Parathyroid adenoma (tissue), 2 donors: ENCODE data around the gene ZSWIM6.

Source experiments
- H2AFZ ChIP-seq: fragments of 300-600 bp; sonication (generic); one replicate; pipeline ENCODE4 v1.7.0; 2017; ENCODE audit warnings: antibody characterized with exemption, mild to moderate bottlenecking
- H3K27ac ChIP-seq: fragments of 300-600 bp; sonication (generic); one replicate; pipeline ENCODE4 v1.7.0; 2017
- H3K27me3 ChIP-seq: fragments of 300-600 bp; sonication (generic); one replicate; pipeline ENCODE4 v1.7.0; 2017; ENCODE audit warnings: low read length; ENCODE audit not compliant: control insufficient read depth, insufficient read depth
- H3K36me3 ChIP-seq: fragments of 300-600 bp; sonication (generic); one replicate; pipeline ENCODE4 v1.7.0; 2017; ENCODE audit warnings: low read length; ENCODE audit not compliant: control insufficient read depth, insufficient read depth
- H3K4me1 ChIP-seq: fragments of 300-600 bp; sonication (generic); one replicate; pipeline ENCODE4 v1.7.0; 2017; ENCODE audit warnings: control low read depth
- H3K4me2 ChIP-seq: fragments of 300-600 bp; sonication (generic); one replicate; pipeline ENCODE4 v1.7.0; 2017; ENCODE audit warnings: low read length
- H3K4me3 ChIP-seq: fragments of 300-600 bp; sonication (generic); one replicate; pipeline ENCODE4 v1.7.0; 2017; ENCODE audit warnings: low read depth, low read length
- H3K79me2 ChIP-seq: fragments of 300-600 bp; sonication (generic); one replicate; pipeline ENCODE4 v1.7.0; 2017; ENCODE audit warnings: control low read depth
- H3K9ac ChIP-seq: fragments of 300-600 bp; sonication (generic); one replicate; pipeline ENCODE4 v1.7.0; 2017; ENCODE audit warnings: mild to moderate bottlenecking
- H3K9me3 ChIP-seq: fragments of 300-600 bp; sonication (generic); one replicate; pipeline ENCODE4 v1.7.0; 2017; ENCODE audit warnings: low read length; ENCODE audit not compliant: control insufficient read depth
- TF ChIP-seq, protein P1 (sequence below): fragments of 300-600 bp; sonication (generic); IDR thresholded peaks from one replicate; pipeline ENCODE4 v1.7.0; 2017; ENCODE audit warnings: antibody characterized with exemption, mild to moderate bottlenecking
- donor health status: primary hyperparathyroidism.

The ZSWIM6 gene

DNA sequence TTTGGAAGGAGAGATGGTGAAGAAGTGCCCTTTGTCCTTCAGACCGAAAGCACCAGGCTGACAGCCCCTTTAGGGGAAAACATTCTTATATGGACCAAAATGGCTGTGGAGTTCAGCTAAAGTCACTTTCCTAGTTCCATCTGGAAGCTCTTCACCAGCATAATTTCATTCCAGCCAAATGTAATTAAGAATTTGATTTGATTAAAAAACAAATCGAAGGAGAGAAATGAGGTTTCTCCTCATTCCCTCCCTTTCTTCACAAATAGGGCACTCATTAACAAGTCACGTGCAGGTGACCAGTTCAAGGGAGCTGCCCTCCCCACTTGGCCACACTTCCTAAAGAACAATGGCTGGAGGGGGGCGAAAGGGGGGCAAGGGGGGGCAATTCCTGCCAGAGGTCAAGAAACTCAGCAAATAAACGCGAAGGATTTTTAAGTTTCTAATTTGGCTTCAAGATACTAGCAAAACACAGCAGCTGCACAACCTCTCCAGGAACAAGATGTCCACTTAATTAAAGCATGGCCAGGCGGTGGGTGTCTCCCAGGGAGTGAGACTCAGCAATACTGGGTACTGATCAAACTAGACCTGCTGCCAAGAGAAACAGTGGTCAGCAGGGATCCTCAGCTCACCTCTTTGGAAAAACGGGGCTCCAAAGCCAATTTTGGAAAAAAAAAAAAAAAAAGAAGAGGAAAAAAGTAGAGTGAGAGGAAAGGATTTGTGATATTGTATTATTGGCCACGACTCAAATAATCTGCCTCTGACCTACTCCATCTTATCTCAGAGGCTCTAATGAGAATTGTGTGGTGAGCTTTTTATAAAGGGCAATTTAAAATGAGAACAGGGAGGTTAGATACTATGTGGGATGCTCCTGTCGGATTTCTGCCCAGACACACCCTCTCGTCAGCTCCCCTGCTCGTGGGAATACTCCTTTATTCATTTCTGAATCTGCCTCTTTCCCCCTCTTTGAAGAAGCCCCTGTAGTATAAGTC is 254.3 kb downstream of the ZSWIM6 start:
- peaks cover 4% of the 10 kb centered on the region for H3K4me1 ChIP-seq
- no peak overlapping the region for H3K4me2 ChIP-seq
- H3K4me3 ChIP-seq: no peak overlapping the region
- no peaks in the 10 kb centered on the region for H3K9me3 ChIP-seq
- TF ChIP-seq, protein P1, sequence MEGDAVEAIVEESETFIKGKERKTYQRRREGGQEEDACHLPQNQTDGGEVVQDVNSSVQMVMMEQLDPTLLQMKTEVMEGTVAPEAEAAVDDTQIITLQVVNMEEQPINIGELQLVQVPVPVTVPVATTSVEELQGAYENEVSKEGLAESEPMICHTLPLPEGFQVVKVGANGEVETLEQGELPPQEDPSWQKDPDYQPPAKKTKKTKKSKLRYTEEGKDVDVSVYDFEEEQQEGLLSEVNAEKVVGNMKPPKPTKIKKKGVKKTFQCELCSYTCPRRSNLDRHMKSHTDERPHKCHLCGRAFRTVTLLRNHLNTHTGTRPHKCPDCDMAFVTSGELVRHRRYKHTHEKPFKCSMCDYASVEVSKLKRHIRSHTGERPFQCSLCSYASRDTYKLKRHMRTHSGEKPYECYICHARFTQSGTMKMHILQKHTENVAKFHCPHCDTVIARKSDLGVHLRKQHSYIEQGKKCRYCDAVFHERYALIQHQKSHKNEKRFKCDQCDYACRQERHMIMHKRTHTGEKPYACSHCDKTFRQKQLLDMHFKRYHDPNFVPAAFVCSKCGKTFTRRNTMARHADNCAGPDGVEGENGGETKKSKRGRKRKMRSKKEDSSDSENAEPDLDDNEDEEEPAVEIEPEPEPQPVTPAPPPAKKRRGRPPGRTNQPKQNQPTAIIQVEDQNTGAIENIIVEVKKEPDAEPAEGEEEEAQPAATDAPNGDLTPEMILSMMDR: no peak
- H3K9ac ChIP-seq: no peak overlapping the region
- peak overlapping the region; percentile 16 for H2AFZ ChIP-seq
- no peaks in the 10 kb centered on the region for H3K27me3 ChIP-seq
- no peaks in the 10 kb centered on the region for H3K79me2 ChIP-seq
- no peaks in the 10 kb centered on the region for H3K36me3 ChIP-seq
- H3K27ac ChIP-seq: no peak overlapping the region

DNA sequence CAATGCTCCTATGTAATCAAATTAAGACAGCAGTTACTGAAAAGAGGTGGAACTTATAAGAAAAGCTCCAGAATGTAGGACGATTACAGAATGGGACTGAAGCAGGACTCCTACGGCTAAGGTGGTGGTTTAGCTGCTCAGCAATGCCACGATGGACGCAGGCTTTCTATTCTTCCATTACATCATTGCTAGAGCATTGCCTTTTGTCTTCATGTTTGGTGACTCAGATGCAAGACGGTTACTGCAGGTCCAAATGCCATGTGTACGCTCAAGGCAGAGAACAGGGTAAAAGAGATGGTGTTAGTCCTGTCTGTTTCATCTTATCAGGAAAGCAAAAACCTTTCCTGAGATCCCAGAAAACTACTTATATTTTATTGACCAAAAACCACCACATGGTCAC is 255.1 kb downstream of the ZSWIM6 start:
- Histone ChIP-seq H2AFZ (no peak overlapping the region), H3K9ac (no peak overlapping the region), H3K36me3 (no peaks in the 10 kb centered on the region), H3K9me3 (no peaks in the 10 kb centered on the region), H3K4me1 (peaks cover 4% of the 10 kb centered on the region), H3K27me3 (no peaks in the 10 kb centered on the region), H3K4me2 (no peak overlapping the region), H3K79me2 (no peaks in the 10 kb centered on the region), H3K4me3 (no peak overlapping the region), H3K27ac (no peak overlapping the region)
- TF ChIP-seq, protein P1: no peak

DNA sequence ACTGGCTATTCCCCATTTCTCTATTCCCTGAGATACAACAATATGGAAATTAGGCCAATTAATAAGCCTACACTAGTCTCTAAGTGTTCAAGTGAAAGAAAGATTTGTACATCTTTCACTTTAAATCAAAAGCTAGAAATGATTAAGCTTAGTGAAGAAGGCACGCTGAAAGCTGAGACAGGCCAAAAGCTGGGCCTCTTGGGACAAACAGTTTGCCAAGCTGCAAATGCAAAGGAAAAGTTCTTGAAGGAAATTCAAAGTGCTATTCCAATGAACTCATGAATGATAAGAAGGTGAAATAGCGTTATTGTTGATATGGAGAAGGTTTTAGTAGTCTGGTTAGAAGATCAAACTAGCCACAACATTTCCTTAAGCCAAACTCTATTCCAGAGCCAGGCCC is 256.2 kb downstream of the ZSWIM6 start:
- Histone ChIP-seq H3K9me3 (no peaks in the 10 kb centered on the region), H2AFZ (no peak overlapping the region), H3K79me2 (no peaks in the 10 kb centered on the region), H3K4me1 (no peaks in the 10 kb centered on the region), H3K27me3 (no peaks in the 10 kb centered on the region), H3K4me2 (no peak overlapping the region), H3K9ac (no peak overlapping the region), H3K36me3 (no peaks in the 10 kb centered on the region), H3K4me3 (no peak overlapping the region), H3K27ac (no peak overlapping the region)
- TF ChIP-seq, protein P1: no peak

DNA sequence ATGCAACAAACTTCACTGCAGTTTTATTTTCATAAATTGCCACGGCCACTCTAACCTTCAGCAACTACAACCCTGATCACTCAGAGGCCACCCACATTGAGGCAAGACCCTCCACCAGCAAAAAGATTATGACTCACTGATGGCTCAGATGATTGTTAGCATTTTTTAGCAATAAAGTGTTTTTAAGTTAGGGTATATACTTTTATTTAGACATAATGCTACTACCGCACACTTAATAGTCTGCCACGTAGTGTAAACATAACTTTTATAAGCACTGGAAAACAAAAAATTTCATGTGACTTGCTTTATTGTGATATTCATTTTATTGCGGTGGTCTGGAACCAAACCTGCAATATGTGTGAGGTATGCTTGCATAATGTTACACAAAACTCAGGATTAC is 257.9 kb downstream of the ZSWIM6 start:
- H3K36me3 ChIP-seq: no peaks in the 10 kb centered on the region
- no peaks in the 10 kb centered on the region for H3K79me2 ChIP-seq
- no peak overlapping the region for H3K4me2 ChIP-seq
- TF ChIP-seq, protein P1: no peak
- no peak overlapping the region for H2AFZ ChIP-seq
- no peak overlapping the region for H3K4me3 ChIP-seq
- no peak overlapping the region for H3K9ac ChIP-seq
- H3K27ac ChIP-seq: no peak overlapping the region
- no peaks in the 10 kb centered on the region for H3K9me3 ChIP-seq
- no peaks in the 10 kb centered on the region for H3K4me1 ChIP-seq
- H3K27me3 ChIP-seq: no peaks in the 10 kb centered on the region

DNA sequence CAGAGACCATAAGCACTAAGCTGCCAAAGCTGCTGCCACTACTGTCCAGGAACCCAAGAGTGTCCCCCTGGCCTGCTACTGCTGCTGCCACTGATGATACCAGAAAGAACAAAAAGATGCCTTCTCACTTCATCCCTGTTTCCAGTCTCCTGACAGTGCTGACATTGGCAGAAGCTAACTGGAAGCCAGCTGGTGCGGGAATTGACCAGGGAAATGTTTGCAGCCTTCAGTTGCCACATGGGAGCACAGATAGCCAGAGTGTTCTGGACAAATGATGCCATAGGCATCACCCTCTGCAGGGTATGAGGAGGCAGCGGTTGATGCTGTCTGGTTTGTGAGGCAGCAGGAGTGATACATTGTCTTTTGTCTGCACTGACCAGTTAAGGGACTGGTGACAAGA is 258.4 kb downstream of the ZSWIM6 start:
- Histone ChIP-seq H3K4me1 (no peaks in the 10 kb centered on the region), H3K36me3 (no peaks in the 10 kb centered on the region), H3K4me3 (no peak overlapping the region), H3K27me3 (no peaks in the 10 kb centered on the region), H3K4me2 (no peak overlapping the region), H3K27ac (no peak overlapping the region), H3K9ac (no peak overlapping the region), H3K79me2 (no peaks in the 10 kb centered on the region), H3K9me3 (no peaks in the 10 kb centered on the region), H2AFZ (no peak overlapping the region)
- TF ChIP-seq, protein P1: no peak
